ENCODE measurements around the gene IL1RL2.

IL1RL2 gene

DNA sequence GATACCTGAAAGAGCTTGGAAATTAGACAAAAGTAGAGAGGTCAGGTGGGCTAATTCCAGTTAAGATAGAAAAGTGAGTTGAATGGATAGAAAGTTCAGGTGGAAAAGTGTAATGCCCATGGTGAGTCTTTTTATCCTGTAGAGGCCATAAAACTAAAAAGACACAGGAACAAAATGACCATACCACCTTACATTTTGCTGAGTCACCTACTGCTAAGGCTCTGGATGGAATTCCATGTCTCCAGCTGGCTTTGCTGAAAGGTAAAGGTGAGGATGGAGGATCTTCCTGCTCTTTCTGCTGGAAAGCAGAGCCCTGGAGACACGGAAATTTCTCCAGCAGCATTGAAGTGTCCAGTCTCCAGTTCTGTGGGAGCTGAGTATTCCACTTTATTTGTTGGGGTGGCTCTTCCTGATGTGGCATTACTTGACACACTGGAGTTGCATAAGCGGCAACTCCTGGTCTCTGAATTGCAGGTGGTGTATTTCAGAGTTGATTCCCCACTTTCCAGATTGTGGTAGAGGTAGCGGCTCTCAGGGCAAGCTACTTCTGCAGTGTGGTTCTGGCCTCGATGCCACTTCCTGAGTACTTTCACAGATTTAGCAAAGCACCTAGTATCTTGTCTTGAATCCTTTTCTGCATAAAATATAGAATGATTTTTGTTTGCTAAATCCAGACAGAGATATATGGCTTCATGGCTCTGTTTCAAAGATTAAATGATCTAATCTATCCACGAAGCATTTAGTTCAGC lies 10.7 kb downstream of the IL1RL2 start:
- no peak for FAIRE-seq

DNA sequence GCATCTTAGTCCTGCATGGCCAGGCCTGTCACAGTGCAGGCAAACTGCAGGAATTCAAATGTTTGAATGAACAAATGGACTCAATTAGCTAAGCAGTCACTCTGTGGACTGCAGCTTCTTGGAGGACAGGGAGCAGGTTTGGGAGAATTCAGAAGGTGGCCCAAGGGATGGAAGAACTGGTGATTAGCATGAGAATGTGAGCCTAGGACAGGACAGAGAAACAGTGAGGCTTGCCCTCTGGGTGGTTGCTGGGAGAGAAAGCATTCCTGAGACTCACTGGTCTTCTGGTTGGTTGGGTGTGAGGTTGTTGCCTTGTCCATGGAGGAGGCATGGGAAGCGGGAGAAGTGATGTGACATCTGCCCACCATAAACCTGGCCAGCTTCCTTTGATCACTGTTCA lies 13.7 kb downstream of the IL1RL2 start:
- no peak for FAIRE-seq

- FAIRE-seq, result no peak
These were observed 17.8 kb downstream of the IL1RL2 start for GRCh38 chr2:102204638-102205037.

DNA sequence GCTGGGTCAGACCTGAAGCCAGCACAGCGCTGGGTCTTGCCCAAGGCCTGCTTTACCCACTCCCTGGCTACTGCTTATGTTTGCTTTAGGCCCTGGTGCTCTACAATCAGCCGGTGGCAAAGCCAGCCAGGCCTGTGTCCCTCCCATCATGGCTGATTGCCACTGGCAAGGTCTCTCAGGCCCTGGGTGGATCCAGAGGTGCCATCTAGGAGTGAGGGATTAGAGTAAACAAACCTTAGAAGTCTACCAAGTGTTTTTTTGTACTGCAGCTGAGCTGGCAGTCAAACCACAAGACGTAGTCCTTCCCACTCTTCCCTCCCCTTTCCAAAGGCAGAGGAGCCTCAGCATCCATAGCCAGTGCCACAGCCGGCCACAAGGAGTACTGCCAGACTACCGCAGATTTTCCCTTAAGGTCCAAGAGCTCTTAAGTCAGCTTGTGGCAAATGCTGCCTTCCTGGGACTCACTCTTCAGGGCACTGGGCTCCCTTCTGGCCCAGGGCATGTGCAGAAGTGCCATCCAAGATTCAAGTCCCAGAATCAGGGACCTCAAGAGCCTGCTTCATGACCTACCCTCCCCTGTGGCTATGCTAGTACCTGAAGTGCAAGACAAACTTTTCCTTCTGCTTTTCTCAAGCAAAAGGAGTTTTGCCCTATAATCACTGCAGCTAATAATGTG lies 20.0 kb downstream of the IL1RL2 start:
- FAIRE-seq, result no peak

- no peak for FAIRE-seq
These were observed 22.0 kb downstream of the IL1RL2 start for GRCh38 chr2:102208774-102209173.

GRCh38 chr2:102209474-102209873 lies 22.7 kb downstream of the IL1RL2 start:
- no peak for FAIRE-seq

DNA sequence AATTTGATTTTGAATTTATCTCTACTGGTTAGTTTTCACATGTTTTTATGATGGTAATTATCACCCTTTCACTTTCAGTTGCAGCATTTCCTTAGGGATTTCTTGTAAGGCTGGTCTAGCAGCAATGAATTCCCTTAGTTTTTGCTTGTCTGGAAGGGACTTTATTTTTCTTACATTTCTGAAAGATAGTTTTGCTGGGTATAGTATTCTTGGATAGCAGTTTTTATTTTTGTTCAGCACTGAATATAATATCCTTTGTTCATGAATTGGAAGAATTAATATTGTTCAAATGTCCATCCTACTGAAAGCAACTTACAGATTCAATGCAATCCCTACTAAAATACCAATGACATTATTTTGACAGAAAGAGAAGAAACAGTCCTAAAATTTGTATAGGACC lies 30.2 kb downstream of the IL1RL2 start:
- no peak for FAIRE-seq

DNA sequence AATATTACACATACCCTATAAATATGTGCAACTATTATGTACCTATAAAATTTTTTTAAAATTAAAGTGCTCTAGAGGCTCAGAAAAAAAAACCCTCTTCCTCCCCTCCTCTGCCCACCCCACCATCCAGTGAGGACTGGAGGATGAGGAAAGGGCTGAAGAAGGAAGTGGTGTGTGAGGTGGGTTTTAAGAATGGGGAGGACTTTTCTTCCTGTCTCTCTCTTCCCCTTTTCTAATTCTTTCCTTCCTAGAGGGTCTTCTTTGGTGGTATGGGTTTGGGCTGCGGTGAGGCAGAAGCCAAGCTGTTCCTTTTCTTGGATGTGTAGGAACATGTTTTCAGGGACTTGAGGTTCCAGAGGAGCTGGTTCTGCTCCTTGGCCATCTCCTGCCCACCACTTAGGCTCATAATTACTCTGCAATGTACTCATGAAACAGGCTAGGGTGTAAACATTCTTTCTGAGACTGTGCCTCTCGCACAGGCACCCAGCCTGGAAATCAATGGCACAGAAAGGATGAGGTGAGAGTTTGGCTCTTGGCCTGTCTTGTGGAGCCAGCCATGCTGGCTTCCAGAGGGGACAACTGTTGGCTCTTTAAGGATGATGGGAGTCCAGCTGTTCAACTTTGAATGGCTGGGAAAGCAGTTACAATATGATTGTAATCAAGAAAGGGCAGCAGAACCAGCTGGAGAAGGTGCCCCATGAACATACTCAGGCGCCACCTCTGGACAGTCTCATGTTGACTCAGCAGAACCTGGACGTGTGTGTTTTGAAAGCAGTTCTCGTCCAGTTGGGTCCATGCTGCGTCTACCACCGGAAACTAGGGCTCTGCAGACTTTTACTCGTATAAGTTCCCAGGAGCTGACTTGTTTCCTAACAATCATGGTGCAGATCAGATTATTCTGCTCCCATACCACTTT lies 38.3 kb downstream of the IL1RL2 start:
- no peak for FAIRE-seq

- FAIRE-seq, result no peak
These were observed 39.3 kb downstream of the IL1RL2 start for GRCh38 chr2:102226171-102226570.

DNA sequence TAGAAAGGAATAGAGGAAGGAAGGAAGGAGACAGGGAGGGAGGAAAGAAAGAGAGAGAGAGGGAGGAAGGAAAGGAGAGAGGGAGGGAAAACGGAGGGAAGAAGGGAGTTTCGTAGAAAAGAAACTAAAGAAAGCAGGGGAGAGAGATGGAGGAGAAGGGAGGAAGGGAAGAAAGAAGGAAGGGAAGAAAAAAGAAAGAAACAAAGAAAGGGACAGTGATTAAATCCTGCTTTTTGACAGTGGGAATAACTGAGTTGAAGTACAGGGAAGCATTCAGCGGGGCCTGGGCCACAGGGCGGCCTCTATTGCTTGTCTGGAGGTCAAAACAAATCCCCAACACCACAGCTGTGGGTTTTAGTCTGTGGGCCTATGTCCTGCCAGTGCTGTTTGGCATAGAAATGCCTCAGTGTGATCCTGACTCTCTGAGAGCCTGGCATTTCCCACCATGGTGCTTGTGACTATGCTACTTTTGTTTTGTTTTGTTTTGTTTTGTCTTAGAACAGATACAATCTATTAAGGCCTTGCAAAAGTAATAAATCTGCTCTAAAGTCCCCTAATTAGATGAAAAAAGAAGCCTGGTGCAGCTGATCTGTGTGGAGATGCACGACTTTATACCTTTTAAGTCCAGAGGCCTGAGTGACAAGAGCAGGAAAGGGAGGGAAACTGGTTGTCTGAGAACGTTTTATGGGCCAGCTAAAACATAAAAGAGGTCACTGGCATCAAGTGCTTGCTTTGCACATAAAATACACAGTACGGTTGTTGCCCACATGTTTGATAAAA lies 40.0 kb downstream of the IL1RL2 start:
- no peak for FAIRE-seq

DNA sequence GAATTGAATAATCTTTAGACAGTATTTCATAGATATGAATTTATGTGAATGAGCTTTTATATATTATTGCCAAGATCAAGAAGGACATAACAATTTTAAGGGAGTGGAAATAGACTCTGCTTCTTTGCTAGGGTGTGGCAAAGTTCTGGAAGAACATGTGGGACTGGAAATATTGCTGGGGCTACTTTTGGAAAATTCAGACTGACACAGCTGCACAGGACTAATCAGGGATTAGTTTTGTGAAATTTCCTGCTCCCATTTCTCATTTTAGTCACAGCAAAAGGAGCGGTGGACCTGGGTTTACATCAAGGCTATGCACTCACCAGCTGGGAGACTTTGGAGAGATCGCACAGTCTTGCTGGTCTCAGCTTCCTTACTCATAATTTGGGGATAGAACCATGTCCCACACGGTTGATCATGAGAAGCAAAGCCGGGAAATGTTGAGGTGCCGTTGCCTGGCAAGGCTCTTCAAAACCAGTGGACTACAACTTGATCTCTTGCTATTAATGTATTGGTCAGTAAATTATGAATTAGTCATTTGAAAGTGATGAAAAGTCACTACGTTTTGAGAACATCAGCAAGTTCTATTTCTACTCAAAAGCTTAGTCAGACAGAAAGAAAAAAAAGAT lies 42.4 kb downstream of the IL1RL2 start:
- FAIRE-seq, result no peak

DNA sequence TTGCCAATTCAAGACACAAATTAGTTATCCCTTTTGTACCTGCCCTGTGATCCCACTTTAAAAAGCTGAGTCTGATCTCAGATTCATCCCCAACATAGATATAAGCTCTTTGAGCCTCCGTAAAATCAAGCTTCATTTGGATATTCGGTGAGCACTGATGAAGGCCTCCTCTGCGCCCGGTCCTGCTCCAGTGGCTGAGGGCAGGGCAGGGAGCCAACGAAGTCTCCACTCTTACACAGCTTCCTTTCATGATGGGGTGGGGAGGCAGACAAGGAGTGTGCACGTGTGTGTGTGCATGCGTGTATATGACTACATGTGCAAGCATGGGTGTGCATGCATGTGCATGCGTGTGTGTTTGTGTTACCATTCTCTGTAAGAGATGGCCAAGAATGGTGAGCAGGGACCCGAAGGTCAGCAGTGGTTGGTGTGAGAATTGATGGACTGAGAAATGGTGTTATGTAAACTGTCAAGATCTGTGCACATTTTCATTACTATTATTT lies 43.6 kb downstream of the IL1RL2 start:
- no peak for FAIRE-seq

GRCh38 chr2:102233132-102233884 lies 46.5 kb downstream of the IL1RL2 start:
- no peak for FAIRE-seq

DNA sequence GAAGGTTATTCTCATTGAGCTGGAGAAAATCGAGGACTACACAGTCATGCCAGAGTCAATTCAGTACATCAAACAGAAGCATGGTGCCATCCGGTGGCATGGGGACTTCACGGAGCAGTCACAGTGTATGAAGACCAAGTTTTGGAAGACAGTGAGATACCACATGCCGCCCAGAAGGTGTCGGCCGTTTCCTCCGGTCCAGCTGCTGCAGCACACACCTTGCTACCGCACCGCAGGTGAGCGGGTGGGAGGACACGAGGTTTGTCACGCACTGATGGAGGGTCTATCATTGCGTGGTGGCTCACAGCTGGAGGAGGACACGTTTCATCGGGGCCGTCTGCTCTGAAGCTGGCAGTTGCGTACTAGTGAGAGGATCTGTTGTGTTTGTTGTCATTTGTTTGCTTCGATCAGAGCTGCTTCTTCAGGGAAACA lies 48.2 kb downstream of the IL1RL2 start:
- FAIRE-seq, result no peak

- FAIRE-seq, result no peak
These were observed 48.7 kb downstream of the IL1RL2 start for GRCh38 chr2:102235491-102235890.

DNA sequence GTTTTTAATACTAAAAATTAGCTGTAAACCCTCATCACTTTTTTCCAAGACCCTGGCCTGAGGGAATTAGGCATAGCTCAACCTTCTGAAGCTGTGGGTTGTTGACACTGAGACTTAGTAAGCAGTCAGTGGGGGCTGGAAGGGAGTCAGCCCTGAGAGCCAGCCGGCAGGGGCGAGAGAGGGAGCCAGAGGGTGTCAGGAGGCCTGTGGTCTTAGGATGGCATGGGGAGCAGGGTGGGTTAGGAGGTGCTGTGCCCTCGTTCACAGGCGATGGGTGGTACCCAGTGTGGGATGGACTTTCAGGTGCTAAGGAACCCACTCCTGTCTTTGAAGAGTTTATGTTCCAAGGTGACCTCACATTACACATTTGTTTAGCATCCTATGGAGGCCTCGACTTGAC lies 49.3 kb downstream of the IL1RL2 start:
- FAIRE-seq, result no peak

DNA sequence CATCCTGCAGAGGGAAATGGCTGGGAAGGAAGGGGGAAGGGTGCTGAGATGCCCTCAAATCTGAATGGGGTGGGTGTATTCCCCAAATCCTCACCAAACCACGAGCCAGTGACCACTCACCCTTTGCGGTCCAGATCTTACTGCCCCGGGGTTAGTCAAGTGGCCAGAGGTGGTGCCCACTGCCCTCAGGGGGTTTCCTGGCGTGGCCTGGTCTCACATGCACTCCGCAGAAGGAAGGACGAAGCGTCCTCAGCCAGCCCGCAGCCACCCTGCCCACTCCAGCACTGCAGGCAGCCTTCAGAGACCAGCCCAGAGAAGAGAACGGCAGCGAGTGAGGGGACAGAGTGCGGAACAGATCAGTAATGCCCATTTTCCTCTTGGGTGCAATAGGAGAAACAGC lies 50.4 kb downstream of the IL1RL2 start:
- FAIRE-seq, result no peak

DNA sequence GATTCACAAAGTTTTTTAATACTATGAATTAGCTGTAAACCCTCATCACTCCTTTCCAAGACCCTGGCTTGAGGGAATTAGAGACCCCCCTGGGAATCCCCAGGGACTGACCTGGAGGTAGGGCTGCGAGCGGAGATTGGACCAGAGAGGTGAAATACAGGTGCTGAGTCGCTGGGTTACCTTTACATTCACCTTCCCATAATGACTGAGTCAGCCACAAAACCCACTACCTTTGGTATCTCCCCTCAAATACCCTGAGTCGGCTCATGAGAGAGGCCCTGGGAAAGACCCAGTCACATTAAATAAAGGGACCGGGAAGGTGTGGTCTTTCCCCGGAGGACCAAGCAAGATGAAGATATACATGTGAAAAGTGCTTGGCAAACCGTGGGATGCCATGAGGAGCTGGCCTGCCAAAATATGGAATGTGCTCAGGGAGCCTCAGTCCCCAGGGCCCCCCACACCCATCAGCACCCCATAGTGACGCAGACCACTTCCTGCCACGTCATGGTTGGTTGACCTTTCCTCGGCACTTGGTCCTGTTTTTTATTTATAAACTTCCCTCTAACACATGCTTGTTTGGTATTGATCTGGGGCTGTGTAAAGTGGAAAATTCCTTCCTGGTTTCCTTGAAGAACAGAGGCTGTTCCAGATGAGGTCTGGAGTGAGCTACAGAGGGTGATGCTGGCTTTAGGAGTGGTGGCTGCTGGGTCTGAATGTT lies 51.4 kb downstream of the IL1RL2 start:
- no peak for FAIRE-seq

GRCh38 chr2:102238778-102239177 lies 52.0 kb downstream of the IL1RL2 start:
- FAIRE-seq, result no peak

DNA sequence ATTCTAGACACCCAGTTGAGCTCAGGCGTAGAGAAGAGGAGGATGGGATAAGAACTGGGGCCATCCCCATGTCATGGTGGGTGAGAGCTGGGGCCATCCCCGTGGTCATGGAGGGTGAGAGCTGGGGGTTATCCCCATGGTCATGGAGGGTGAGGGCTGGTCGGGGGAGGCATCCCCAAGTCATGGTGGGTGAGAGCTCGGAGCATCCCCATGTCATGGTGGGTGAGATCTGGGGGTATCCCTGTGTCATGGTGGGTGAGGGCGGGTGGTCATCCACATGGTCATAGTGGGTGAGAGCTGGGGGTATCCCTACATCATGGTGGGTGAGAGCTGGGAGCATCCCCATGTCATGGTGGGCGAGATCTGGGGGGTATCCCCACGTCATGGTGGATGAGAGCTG lies 52.5 kb downstream of the IL1RL2 start:
- no peak for FAIRE-seq
